OCI-LY1 (cell line): ENCODE measurements around the gene GALNT5.

Experiments
- EZH2 ChIP-seq: fragments of 200-600 bp; sonication (generic), shearing (Covaris generic); IDR thresholded peaks from 2 replicates; pipeline ENCODE4 v1.8.0; 2017; ENCODE audit warnings: borderline replicate concordance, mixed run types, mild to moderate bottlenecking, antibody characterized with exemption, low read length, moderate library complexity, mixed read lengths
- TF ChIP-seq, protein P1 (sequence below): fragments of 200-600 bp; sonication (generic), shearing (Covaris generic); IDR thresholded peaks from 2 replicates; pipeline ENCODE4 v1.5.1; 2017; ENCODE audit warnings: mild to moderate bottlenecking, antibody characterized with exemption, low read length, moderate library complexity, mixed read lengths

GRCh38 chr2:157254041-157254440 is 3.5 kb upstream of the GALNT5 start:
- TF ChIP-seq, protein P1, sequence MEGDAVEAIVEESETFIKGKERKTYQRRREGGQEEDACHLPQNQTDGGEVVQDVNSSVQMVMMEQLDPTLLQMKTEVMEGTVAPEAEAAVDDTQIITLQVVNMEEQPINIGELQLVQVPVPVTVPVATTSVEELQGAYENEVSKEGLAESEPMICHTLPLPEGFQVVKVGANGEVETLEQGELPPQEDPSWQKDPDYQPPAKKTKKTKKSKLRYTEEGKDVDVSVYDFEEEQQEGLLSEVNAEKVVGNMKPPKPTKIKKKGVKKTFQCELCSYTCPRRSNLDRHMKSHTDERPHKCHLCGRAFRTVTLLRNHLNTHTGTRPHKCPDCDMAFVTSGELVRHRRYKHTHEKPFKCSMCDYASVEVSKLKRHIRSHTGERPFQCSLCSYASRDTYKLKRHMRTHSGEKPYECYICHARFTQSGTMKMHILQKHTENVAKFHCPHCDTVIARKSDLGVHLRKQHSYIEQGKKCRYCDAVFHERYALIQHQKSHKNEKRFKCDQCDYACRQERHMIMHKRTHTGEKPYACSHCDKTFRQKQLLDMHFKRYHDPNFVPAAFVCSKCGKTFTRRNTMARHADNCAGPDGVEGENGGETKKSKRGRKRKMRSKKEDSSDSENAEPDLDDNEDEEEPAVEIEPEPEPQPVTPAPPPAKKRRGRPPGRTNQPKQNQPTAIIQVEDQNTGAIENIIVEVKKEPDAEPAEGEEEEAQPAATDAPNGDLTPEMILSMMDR = no peak
- TF ChIP-seq EZH2 = no peak
